PC-3 (cell line): ENCODE data around the gene CTSW. TPM values are rescaled to one million over a fixed set of nuclear protein-coding genes. Genes with fewer than 3 reads are reported as not detected.

Experiments used
- ATAC-seq: fragments of 200-7000 bp; cut with Tn5 transposase; 2 replicates; pipeline ENCODE4 v1.9.1; 2020; ENCODE audit warnings: mild to moderate bottlenecking, moderate library complexity
- BruUV-seq: library from RNA; stranded (reverse); fragments of 400-500 nt; replicated peaks from 2 replicates; lab custom pipeline; 2021; lab: Mats Ljungman, UMichigan
- CTCF ChIA-PET: fragments of 300-600 bp; sonication (Branson Sonifier 250); formaldehyde crosslinking; loops from one replicate; lab custom pipeline; 2022; ENCODE audit warnings: antibody characterized with exemption; lab: Charles Lee
- POLR2A ChIA-PET: fragments of 300-600 bp; sonication (Branson Sonifier 250); formaldehyde crosslinking; loops from one replicate; lab custom pipeline; 2022; ENCODE audit warnings: antibody characterized with exemption; ENCODE audit not compliant: unreplicated experiment; lab: Charles Lee
- DNase-seq: peaks from one replicate; pipeline ENCODE4 v3.0.0-alpha.2; 2015
- H2AFZ ChIP-seq: fragments of 300-600 bp; sonication (generic); 2 replicates; pipeline ENCODE4 v1.6.0; 2016; ENCODE audit warnings: antibody characterized with exemption, low read length
- H3F3A ChIP-seq: fragments of 300-600 bp; sonication (generic); one replicate; pipeline ENCODE4 v1.6.0; 2017; ENCODE audit warnings: antibody characterized with exemption, low read length, control low read depth, mild to moderate bottlenecking; ENCODE audit not compliant: unreplicated experiment
- H3K27ac ChIP-seq: fragments of 300-600 bp; sonication (generic); 2 replicates; pipeline ENCODE4 v1.5.1; 2016; ENCODE audit warnings: mild to moderate bottlenecking, low read length
- H3K27me3 ChIP-seq: fragments of 300-600 bp; sonication (generic); 2 replicates; pipeline ENCODE4 v1.6.1; 2016; ENCODE audit warnings: low read length, mixed read lengths
- H3K36me3 ChIP-seq: fragments of 300-600 bp; sonication (generic); 2 replicates; pipeline ENCODE4 v1.6.1; 2016; ENCODE audit warnings: low read depth, mixed run types, low read length, mixed read lengths
- H3K4me1 ChIP-seq: fragments of 300-600 bp; sonication (generic); 2 replicates; pipeline ENCODE4 v1.5.1; 2016; ENCODE audit warnings: low read length; ENCODE audit not compliant: insufficient read depth
- H3K4me2 ChIP-seq: fragments of 300-600 bp; sonication (generic); 2 replicates; pipeline ENCODE4 v1.6.0; 2016; ENCODE audit warnings: low read length
- H3K4me3 ChIP-seq: fragments of 300-600 bp; sonication (generic); 2 replicates; pipeline ENCODE4 v1.5.1; 2016; ENCODE audit warnings: mild to moderate bottlenecking, low read length, mixed read lengths
- H3K79me2 ChIP-seq: fragments of 300-600 bp; sonication (generic); 2 replicates; pipeline ENCODE4 v1.6.1; 2017; ENCODE audit warnings: low read length, mixed read lengths
- H3K9ac ChIP-seq: fragments of 300-600 bp; sonication (generic); 2 replicates; pipeline ENCODE4 v1.6.0; 2016; ENCODE audit warnings: mild to moderate bottlenecking, low read length
- H3K9me2 ChIP-seq: fragments of 300-600 bp; sonication (generic); replicated peaks from 2 replicates; pipeline ENCODE4 v1.6.1; 2016; ENCODE audit warnings: mixed run types, low read length, mixed read lengths
- H3K9me3 ChIP-seq: fragments of 300-600 bp; sonication (generic); 2 replicates; pipeline ENCODE4 v1.6.1; 2016; ENCODE audit warnings: low read length, mixed read lengths
- H4K20me1 ChIP-seq: fragments of 300-600 bp; sonication (generic); 2 replicates; pipeline ENCODE4 v1.6.1; 2016; ENCODE audit warnings: low read length, mixed read lengths
- CTCF ChIP-seq: fragments of 300-600 bp; sonication (generic); conservative IDR thresholded peaks from 2 replicates; pipeline ENCODE4 v1.5.1; 2017; ENCODE audit warnings: antibody characterized with exemption, low read depth, mild to moderate bottlenecking, low read length
- EZH2 ChIP-seq: fragments of 300-600 bp; sonication (generic); IDR thresholded peaks from one replicate; pipeline ENCODE4 v1.6.1; 2017; ENCODE audit warnings: antibody characterized with exemption, mild to moderate bottlenecking, low read length; ENCODE audit not compliant: unreplicated experiment
- EZH2phosphoT487 ChIP-seq: fragments of 300-600 bp; sonication (generic); IDR thresholded peaks from 2 replicates; pipeline ENCODE4 v1.6.1; 2018; ENCODE audit warnings: mild to moderate bottlenecking, antibody characterized with exemption, low read length, borderline replicate concordance
- intact Hi-C: fragments of 100-400 bp; cut with micrococcal nuclease; formaldehyde crosslinking; loops from 2 replicates; pipeline ENCODE4 v1.9.0; 2023
- total RNA-seq: library from RNA; depleted of rRNA; stranded (reverse); fragments of >200 nt; gene quantifications from 2 replicates; pipeline ENCODE4 v1.2.3, GENCODE V29; 2014

Gene CTSW
- total RNA-seq, 1 experiment from 2014 or later: 0.11 TPM

- Histone ChIP-seq H3K27me3 (no peaks in the 10 kb centered on the region), H3K9me2 (no peaks in the 10 kb centered on the region), H4K20me1 (no peaks in the 10 kb centered on the region), H3K4me3 (no peak overlapping the region), H3K36me3 (peaks cover 20% of the 10 kb centered on the region; the same call in 1 of the 2 replicates), H3F3A (peaks cover 2% of the 10 kb centered on the region), H3K4me2 (no peak overlapping the region), H3K9me3 (no peaks in the 10 kb centered on the region), H3K27ac (no peak overlapping the region), H3K79me2 (peaks cover 25% of the 10 kb centered on the region), H3K9ac (no peak overlapping the region), H2AFZ (no peak overlapping the region), H3K4me1 (peaks cover 11% of the 10 kb centered on the region)
- ChIA-PET CTCF (no interaction called here), POLR2A (no interaction called here)
- ATAC-seq (no peak), DNase-seq (no peak)
- intact Hi-C loops: no loop called here
- BruUV-seq: no TSS peak
- no peak for TF ChIP-seq EZH2phosphoT487
- TF ChIP-seq CTCF: no peak
- TF ChIP-seq EZH2: no peak
These were observed 14.7 kb upstream of the CTSW start for GRCh38 chr11:65864706-65865471.

GRCh38 chr11:65865550-65866172, 14.0 kb upstream of the CTSW start:
- no peak overlapping the region for H3K4me2 ChIP-seq
- peaks cover 20% of the 10 kb centered on the region; the same call in 1 of the 2 replicates for H3K36me3 ChIP-seq
- H3F3A ChIP-seq: no peaks in the 10 kb centered on the region
- intact Hi-C loops: no loop called here
- ChIA-PET CTCF (no interaction called here), POLR2A (no interaction called here)
- peaks cover 9% of the 10 kb centered on the region; the same call in 1 of the 2 replicates for H3K4me1 ChIP-seq
- no peaks in the 10 kb centered on the region for H4K20me1 ChIP-seq
- no peak for TF ChIP-seq EZH2
- TF ChIP-seq EZH2phosphoT487: no peak
- TF ChIP-seq CTCF: no peak
- no peak overlapping the region for H3K27ac ChIP-seq
- no peak overlapping the region for H3K9ac ChIP-seq
- peaks cover 24% of the 10 kb centered on the region for H3K79me2 ChIP-seq
- H2AFZ ChIP-seq: no peak overlapping the region
- no peak for ATAC-seq
- H3K27me3 ChIP-seq: no peaks in the 10 kb centered on the region
- DNase-seq: no peak
- BruUV-seq: no TSS peak
- H3K4me3 ChIP-seq: no peak overlapping the region
- H3K9me2 ChIP-seq: no peaks in the 10 kb centered on the region
- no peaks in the 10 kb centered on the region for H3K9me3 ChIP-seq
